OCI-LY1 (cell line): ENCODE measurements around the gene SAT1.

Source experiments
- CTCF ChIP-seq: fragments of 200-600 bp; sonication (generic), shearing (Covaris generic); IDR thresholded peaks from 2 replicates; pipeline ENCODE4 v1.5.1; 2017; ENCODE audit warnings: mild to moderate bottlenecking, antibody characterized with exemption, low read length, moderate library complexity, mixed read lengths
- EZH2 ChIP-seq: fragments of 200-600 bp; sonication (generic), shearing (Covaris generic); IDR thresholded peaks from 2 replicates; pipeline ENCODE4 v1.8.0; 2017; ENCODE audit warnings: borderline replicate concordance, mixed run types, mild to moderate bottlenecking, antibody characterized with exemption, low read length, moderate library complexity, mixed read lengths

- no peak for TF ChIP-seq EZH2
- no peak for TF ChIP-seq CTCF
Measured at GRCh38 chrX:23804578-23804977, 21.6 kb downstream of the SAT1 start.
